GM12892 (cell line): ENCODE results near the gene RAB33B.

Source experiments
- POLR2A ChIP-seq: IDR thresholded peaks from 2 replicates; pipeline ENCODE4 v1.6.1; 2011; ENCODE audit warnings: low read depth, low read length, control low read depth
- POLR2AphosphoS5 ChIP-seq: IDR thresholded peaks from 2 replicates; pipeline ENCODE4 v1.6.1; 2011; ENCODE audit warnings: low read depth, low read length, control low read depth
- TAF1 ChIP-seq: IDR thresholded peaks from 2 replicates; pipeline ENCODE4 v1.6.1; 2011; ENCODE audit warnings: low read depth, mild to moderate bottlenecking, control low read depth, low read length, borderline replicate concordance

DNA sequence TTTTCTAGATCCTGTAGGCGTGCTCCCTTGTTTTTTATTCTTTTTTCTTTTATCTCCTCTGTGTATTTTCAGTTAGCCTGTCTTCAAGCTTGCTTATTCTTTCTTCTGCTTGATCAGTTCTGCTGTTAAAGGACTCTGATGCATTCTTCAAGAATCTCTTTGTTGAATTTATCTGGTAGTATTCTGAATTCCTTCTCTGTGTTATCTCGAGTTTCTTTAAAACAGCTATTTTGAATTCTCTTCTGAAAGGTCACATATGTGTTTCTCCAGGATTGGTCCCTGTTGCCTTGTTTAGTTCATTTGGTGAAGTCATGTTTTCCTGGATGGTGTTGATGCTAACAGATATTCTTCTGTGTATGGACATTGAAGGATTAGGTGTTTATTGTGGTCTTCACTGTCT is 15.3 kb downstream of the RAB33B start:
- TF ChIP-seq POLR2AphosphoS5 = no peak
- no peak for TF ChIP-seq POLR2A
- no peak for TF ChIP-seq TAF1
